Gastrocnemius medialis (tissue), 4 donors: Measurements from ENCODE around the gene TGFBR3L. TPM values are rescaled to one million over a fixed set of nuclear protein-coding genes. Genes with fewer than 3 reads are reported as not detected.
"Not testable (repeated sequence)": the region's sequence is repeated elsewhere in the genome, so short reads cannot be mapped to it uniquely, and the experiment has no call there.

Experiments
- ATAC-seq, 2 donors: fragments of 150-250 bp; one replicate each; pipeline ENCODE4 v1.9.1; 2016
- DNase-seq, 2 donors: peaks; one replicate each; pipeline ENCODE4 v3.0.0-alpha.2; 2019
- H3K27ac ChIP-seq, 4 donors: fragments of 200-600 bp; sonication (generic); 1 replicate in 1 of 4; 2 replicates in 3 of 4; pipeline ENCODE4 v1.5.1; 2016 to 2018; ENCODE audit warnings: mild to moderate bottlenecking in 2 of 4, moderate library complexity in 1 of 4
- H3K27me3 ChIP-seq, 3 donors: fragments of 200-600 bp; sonication (generic) in 2 of 3; 1 replicate in 1 of 3; 2 replicates in 2 of 3; pipeline versions ENCODE4 v1.5.1 to v1.6.0; 2016 to 2019; ENCODE audit warnings: mild to moderate bottlenecking in 1 of 3, moderate library complexity in 1 of 3
- H3K36me3 ChIP-seq, 2 donors: fragments of 200-600 bp; sonication (generic) in 1 of 2; one replicate each; pipeline ENCODE4 v1.5.1; 2017 to 2018
- H3K4me1 ChIP-seq, 2 donors: fragments of 200-600 bp; sonication (generic) in 1 of 2; one replicate each; pipeline ENCODE4 v1.5.1; 2016 to 2017; ENCODE audit warnings: mild to moderate bottlenecking in 2 of 2
- H3K4me3 ChIP-seq, 4 donors: fragments of 200-600 bp; sonication (generic) in 3 of 4; 1 replicate in 1 of 4; 2 replicates in 3 of 4; pipeline ENCODE4 v1.5.1; 2016 to 2019; ENCODE audit warnings: mild to moderate bottlenecking in 2 of 4
- H3K9me3 ChIP-seq, 3 donors: fragments of 200-600 bp; sonication (generic) in 2 of 3; 1 replicate in 1 of 3; 2 replicates in 2 of 3; pipeline ENCODE4 v1.5.1; 2016 to 2019
- CTCF ChIP-seq, 5 experiments: fragments of 450-650 bp in 3 of 5; fragments of 200-600 bp in 2 of 5; sonication (generic) in 2 of 5; IDR thresholded peaks in 4 of 5; conservative IDR thresholded peaks in 1 of 5; 1 replicate in 4 of 5; 2 replicates in 1 of 5; pipeline ENCODE4 v1.5.1; 2016 to 2019; ENCODE audit warnings: antibody characterized with exemption in 5 of 5, mild to moderate bottlenecking in 3 of 5, moderate library complexity in 3 of 5
- POLR2A ChIP-seq, 2 donors: fragments of 450-650 bp; IDR thresholded peaks; one replicate each; pipeline ENCODE4 v1.6.1; 2017; ENCODE audit warnings: antibody characterized with exemption in 2 of 2, mild to moderate bottlenecking in 2 of 2, moderate library complexity in 2 of 2
- in situ Hi-C, 4 donors: fragments of 200-750 bp; cut with MboI; loops; one replicate each; pipeline versions ENCODE4 v1.15.0 to v1.8.0; 2017; ENCODE audit warnings: low sequenced_read_pairs in 4 of 4
- intact Hi-C: fragments of 100-400 bp; cut with DNase I; formaldehyde crosslinking; loops from one replicate; pipeline ENCODE4 v1.15.1; 2023; ENCODE audit warnings: low total_unique reads
- total RNA-seq, 4 donors: library from RNA; depleted of rRNA; stranded (reverse); fragments of >200 nt; gene quantifications; one replicate each; pipeline versions ENCODE4 v1.1.0 to v1.2.3, GENCODE V29; 2016

TGFBR3L gene
- total RNA-seq, 4 donors from 2014 or later: 0.62 to 2.6 (median 1.5) TPM; not detected in 1

- Histone ChIP-seq H3K36me3 (no peaks in the 10 kb centered on the region), H3K27ac (no peak overlapping the region), H3K27me3 (peaks cover 23 to 30% (median 28%) of the 10 kb centered on the region in 3 donors), H3K4me3 (no peak overlapping the region), H3K9me3 (no peaks in the 10 kb centered on the region), H3K4me1 (no peaks in the 10 kb centered on the region)
- ATAC-seq: no peak
- in situ Hi-C loops: no loop called here
- TF ChIP-seq POLR2A (IDR thresholded peaks at IDR 0.05): no peak
- no peak for TF ChIP-seq CTCF (IDR thresholded peaks at IDR 0.05 in 4 of 5, conservative IDR thresholded peaks at IDR 0.05 in 1 of 5)
- intact Hi-C loops: no loop called here
- DNase-seq: no peak
These were observed 25.8 kb upstream of the TGFBR3L start for GRCh38 chr19:7888826-7889217.

- H3K4me1 ChIP-seq, H3K9me3 ChIP-seq, H3K4me3 ChIP-seq, intact Hi-C loops, ATAC-seq, in situ Hi-C loops, DNase-seq, H3K27ac ChIP-seq, H3K36me3 ChIP-seq: not testable (repeated sequence)
- peaks cover 21 to 28% (median 22%) of the 10 kb centered on the region in 3 donors for H3K27me3 ChIP-seq
These were observed 21.1 kb upstream of the TGFBR3L start for GRCh38 chr19:7893362-7894101.

- no peaks in the 10 kb centered on the region for H3K9me3 ChIP-seq
- TF ChIP-seq POLR2A (IDR thresholded peaks at IDR 0.05) (no peak), CTCF (IDR thresholded peaks at IDR 0.05 in 4 of 5, conservative IDR thresholded peaks at IDR 0.05 in 1 of 5) (no peak)
- in situ Hi-C loops: no loop called here
- H3K4me1 ChIP-seq: no peaks in the 10 kb centered on the region
- H3K36me3 ChIP-seq: no peaks in the 10 kb centered on the region
- H3K27ac ChIP-seq: no peak overlapping the region
- H3K4me3 ChIP-seq: no peak overlapping the region
- no peak for DNase-seq
- ATAC-seq: no peak
- intact Hi-C loops: no loop called here
- H3K27me3 ChIP-seq: peaks cover 11 to 23% (median 17%) of the 10 kb centered on the region in 3 donors
These were observed 19.9 kb upstream of the TGFBR3L start for GRCh38 chr19:7894612-7895309.

- Histone ChIP-seq H3K9me3 (no peaks in the 10 kb centered on the region), H3K36me3 (no peaks in the 10 kb centered on the region), H3K4me3 (no peak overlapping the region), H3K4me1 (peaks cover 2 to 4% of the 10 kb centered on the region in 2 donors), H3K27ac (no peak overlapping the region), H3K27me3 (peaks cover 11 to 23% (median 17%) of the 10 kb centered on the region in 3 donors)
- intact Hi-C loops: no loop called here
- DNase-seq (no peak), ATAC-seq (no peak)
- in situ Hi-C loops: no loop called here
- TF ChIP-seq POLR2A (IDR thresholded peaks at IDR 0.05) (no peak), CTCF (IDR thresholded peaks at IDR 0.05 in 4 of 5, conservative IDR thresholded peaks at IDR 0.05 in 1 of 5) (no peak)
These were observed 19.1 kb upstream of the TGFBR3L start for GRCh38 chr19:7895565-7895964.

GRCh38 chr19:7897292-7897691 lies 17.3 kb upstream of the TGFBR3L start:
- Histone ChIP-seq H3K36me3 (no peaks in the 10 kb centered on the region), H3K27me3 (peaks cover 8 to 21% (median 17%) of the 10 kb centered on the region in 3 donors), H3K4me3 (no peak overlapping the region), H3K9me3 (no peaks in the 10 kb centered on the region), H3K27ac (no peak overlapping the region), H3K4me1 (peaks cover 4 to 8% of the 10 kb centered on the region in 2 donors)
- in situ Hi-C loops: no loop called here
- intact Hi-C loops: no loop called here
- no peak for DNase-seq
- no peak for TF ChIP-seq POLR2A (IDR thresholded peaks at IDR 0.05)
- no peak for TF ChIP-seq CTCF (IDR thresholded peaks at IDR 0.05 in 4 of 5, conservative IDR thresholded peaks at IDR 0.05 in 1 of 5)
- ATAC-seq: no peak
